ENCODE data around the gene ACVR2A. TPM values are rescaled to one million over a fixed set of nuclear protein-coding genes. Genes with fewer than 3 reads are reported as not detected.

Gene ACVR2A
- polyA plus RNA-seq, 1 of the 3 experiments (the other 2 are of a cell fraction), result 1.6 TPM

- Histone ChIP-seq H3K9me2 (no peaks in the 10 kb centered on the region), H3K4me1 (ENCODE audit: control insufficient read depth in 1 of 2, insufficient read depth in 2 of 2, low read depth in 1 of 2, low read length in 1 of 2) (no peaks in the 10 kb centered on the region; a peak in 1 of 4 replicates), H3K9me3 (no peaks in the 10 kb centered on the region), H3K27ac (ENCODE audit: low read depth in 2 of 2, low read length in 1 of 2) (no peak overlapping the region), H3K9ac (no peak overlapping the region), H3K4me3 (ENCODE audit: low read depth in 2 of 2, low read length in 1 of 2) (no peak overlapping the region), H3F3A (replicated peaks; ENCODE audit: insufficient read depth) (no peaks in the 10 kb centered on the region), H3K36me3 (replicated peaks in 1 of 2; ENCODE audit: control insufficient read depth in 1 of 2, insufficient read depth in 2 of 2, low read length in 1 of 2) (no peaks in the 10 kb centered on the region), H2AFZ (ENCODE audit: low read depth) (no peak overlapping the region), H3K27me3 (ENCODE audit: insufficient read depth) (no peaks in the 10 kb centered on the region), H4K20me1 (ENCODE audit: insufficient read depth) (no peaks in the 10 kb centered on the region; the same call in 1 of the 2 replicates), H3K79me2 (ENCODE audit: insufficient read depth) (peaks cover 34% of the 10 kb centered on the region), H3K4me2 (no peak overlapping the region)
- TF ChIP-seq RAD21 (IDR thresholded peaks at IDR 0.05; ENCODE audit: low read length) (no peak), EZH2phosphoT487 (IDR thresholded peaks at IDR 0.05; ENCODE audit: borderline replicate concordance, low read depth) (no peak), RFX5 (IDR thresholded peaks at IDR 0.05; ENCODE audit: low read length) (no peak), RCOR1 (IDR thresholded peaks at IDR 0.05; ENCODE audit: low read length) (no peak), CTCF (IDR thresholded peaks at IDR 0.05) (no peak), SMC3 (IDR thresholded peaks at IDR 0.05; ENCODE audit: low read depth, low read length) (no peak), RXRA (IDR thresholded peaks at IDR 0.05; ENCODE audit: borderline replicate concordance, low read depth) (no peak), USF1 (IDR thresholded peaks at IDR 0.05; ENCODE audit: borderline replicate concordance, low read depth) (no peak), EP300 (IDR thresholded peaks at IDR 0.05; ENCODE audit: borderline replicate concordance in 1 of 2, low read depth in 1 of 2, low read length in 1 of 2) (no peak), IRF3 (IDR thresholded peaks at IDR 0.05; ENCODE audit: low read depth, low read length) (no peak)
- TF ChIP-seq, protein P1, sequence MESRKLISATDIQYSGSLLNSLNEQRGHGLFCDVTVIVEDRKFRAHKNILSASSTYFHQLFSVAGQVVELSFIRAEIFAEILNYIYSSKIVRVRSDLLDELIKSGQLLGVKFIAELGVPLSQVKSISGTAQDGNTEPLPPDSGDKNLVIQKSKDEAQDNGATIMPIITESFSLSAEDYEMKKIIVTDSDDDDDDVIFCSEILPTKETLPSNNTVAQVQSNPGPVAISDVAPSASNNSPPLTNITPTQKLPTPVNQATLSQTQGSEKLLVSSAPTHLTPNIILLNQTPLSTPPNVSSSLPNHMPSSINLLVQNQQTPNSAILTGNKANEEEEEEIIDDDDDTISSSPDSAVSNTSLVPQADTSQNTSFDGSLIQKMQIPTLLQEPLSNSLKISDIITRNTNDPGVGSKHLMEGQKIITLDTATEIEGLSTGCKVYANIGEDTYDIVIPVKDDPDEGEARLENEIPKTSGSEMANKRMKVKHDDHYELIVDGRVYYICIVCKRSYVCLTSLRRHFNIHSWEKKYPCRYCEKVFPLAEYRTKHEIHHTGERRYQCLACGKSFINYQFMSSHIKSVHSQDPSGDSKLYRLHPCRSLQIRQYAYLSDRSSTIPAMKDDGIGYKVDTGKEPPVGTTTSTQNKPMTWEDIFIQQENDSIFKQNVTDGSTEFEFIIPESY (IDR thresholded peaks at IDR 0.05; ENCODE audit: borderline replicate concordance, low read depth), result no peak
- WGBS (ENCODE audit: low lambda C conversion rate), result 92% methylated on average over 2 of the region's 2 CpGs
- ChIA-PET POLR2A (no interaction called here), CTCF (no interaction called here)
- DNase-seq, result no peak
These were observed 25.1 kb downstream of the ACVR2A start for GRCh38 chr2:147869934-147870333.

- Histone ChIP-seq H3K79me2 (ENCODE audit: insufficient read depth) (peaks cover 37% of the 10 kb centered on the region), H3K4me2 (no peak overlapping the region), H3K9me3 (no peaks in the 10 kb centered on the region), H3K36me3 (replicated peaks in 1 of 2; ENCODE audit: control insufficient read depth in 1 of 2, insufficient read depth in 2 of 2, low read length in 1 of 2) (no peaks in the 10 kb centered on the region), H3K9ac (no peak overlapping the region), H3K27ac (ENCODE audit: low read depth in 2 of 2, low read length in 1 of 2) (no peak overlapping the region), H3K9me2 (no peaks in the 10 kb centered on the region), H3K27me3 (ENCODE audit: insufficient read depth) (no peaks in the 10 kb centered on the region), H3K4me1 (ENCODE audit: control insufficient read depth in 1 of 2, insufficient read depth in 2 of 2, low read depth in 1 of 2, low read length in 1 of 2) (no peaks in the 10 kb centered on the region; a peak in 1 of 4 replicates), H3F3A (replicated peaks; ENCODE audit: insufficient read depth) (no peaks in the 10 kb centered on the region), H4K20me1 (ENCODE audit: insufficient read depth) (no peaks in the 10 kb centered on the region), H2AFZ (ENCODE audit: low read depth) (no peak overlapping the region), H3K4me3 (ENCODE audit: low read depth in 2 of 2, low read length in 1 of 2) (no peak overlapping the region)
- POLR2A ChIA-PET, result no interaction called here
- DNase-seq, result no peak
- CTCF ChIA-PET, result no interaction called here
- TF ChIP-seq FOXJ3 (CRISPR knock-in tag; IDR thresholded peaks at IDR 0.05), result no peak
- no peak for TF ChIP-seq TCF12 (IDR thresholded peaks at IDR 0.05)
- no peak for TF ChIP-seq USF2 (IDR thresholded peaks at IDR 0.05; ENCODE audit: borderline replicate concordance, low read depth, low read length)
- TF ChIP-seq, protein P2, sequence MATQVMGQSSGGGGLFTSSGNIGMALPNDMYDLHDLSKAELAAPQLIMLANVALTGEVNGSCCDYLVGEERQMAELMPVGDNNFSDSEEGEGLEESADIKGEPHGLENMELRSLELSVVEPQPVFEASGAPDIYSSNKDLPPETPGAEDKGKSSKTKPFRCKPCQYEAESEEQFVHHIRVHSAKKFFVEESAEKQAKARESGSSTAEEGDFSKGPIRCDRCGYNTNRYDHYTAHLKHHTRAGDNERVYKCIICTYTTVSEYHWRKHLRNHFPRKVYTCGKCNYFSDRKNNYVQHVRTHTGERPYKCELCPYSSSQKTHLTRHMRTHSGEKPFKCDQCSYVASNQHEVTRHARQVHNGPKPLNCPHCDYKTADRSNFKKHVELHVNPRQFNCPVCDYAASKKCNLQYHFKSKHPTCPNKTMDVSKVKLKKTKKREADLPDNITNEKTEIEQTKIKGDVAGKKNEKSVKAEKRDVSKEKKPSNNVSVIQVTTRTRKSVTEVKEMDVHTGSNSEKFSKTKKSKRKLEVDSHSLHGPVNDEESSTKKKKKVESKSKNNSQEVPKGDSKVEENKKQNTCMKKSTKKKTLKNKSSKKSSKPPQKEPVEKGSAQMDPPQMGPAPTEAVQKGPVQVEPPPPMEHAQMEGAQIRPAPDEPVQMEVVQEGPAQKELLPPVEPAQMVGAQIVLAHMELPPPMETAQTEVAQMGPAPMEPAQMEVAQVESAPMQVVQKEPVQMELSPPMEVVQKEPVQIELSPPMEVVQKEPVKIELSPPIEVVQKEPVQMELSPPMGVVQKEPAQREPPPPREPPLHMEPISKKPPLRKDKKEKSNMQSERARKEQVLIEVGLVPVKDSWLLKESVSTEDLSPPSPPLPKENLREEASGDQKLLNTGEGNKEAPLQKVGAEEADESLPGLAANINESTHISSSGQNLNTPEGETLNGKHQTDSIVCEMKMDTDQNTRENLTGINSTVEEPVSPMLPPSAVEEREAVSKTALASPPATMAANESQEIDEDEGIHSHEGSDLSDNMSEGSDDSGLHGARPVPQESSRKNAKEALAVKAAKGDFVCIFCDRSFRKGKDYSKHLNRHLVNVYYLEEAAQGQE (IDR thresholded peaks at IDR 0.05; ENCODE audit: low read depth, low read length), result no peak
- TF ChIP-seq TAF1 (IDR thresholded peaks at IDR 0.05; ENCODE audit: borderline replicate concordance, low read depth, low read length), result no peak
These were observed 28.1 kb downstream of the ACVR2A start for GRCh38 chr2:147872967-147873366.

All from SK-N-SH (cell line).